Transverse colon (tissue), 4 donors: ENCODE data around the gene TENM4. TPM values are rescaled to one million over a fixed set of nuclear protein-coding genes. Genes with fewer than 3 reads are reported as not detected.

ENCODE experiments used
- DNase-seq: peaks from one replicate; pipeline ENCODE4 v3.0.0-alpha.2; 2019
- H3K27ac ChIP-seq, 4 donors: fragments of 200-600 bp; sonication (generic); 2 replicates each; pipeline ENCODE4 v1.5.1; 2016 to 2018; ENCODE audit warnings: inconsistent platforms in 4 of 4
- H3K27me3 ChIP-seq: fragments of 200-600 bp; sonication (generic); 2 replicates; pipeline ENCODE4 v1.5.1; 2017; ENCODE audit warnings: inconsistent platforms
- H3K36me3 ChIP-seq, 4 donors: fragments of 200-600 bp; sonication (generic); 2 replicates each; pipeline ENCODE4 v1.5.1; 2017 to 2019; ENCODE audit warnings: inconsistent platforms in 4 of 4
- H3K4me1 ChIP-seq, 4 donors: fragments of 200-600 bp; sonication (generic); 2 replicates each; pipeline ENCODE4 v1.5.1; 2017 to 2020; ENCODE audit warnings: inconsistent platforms in 4 of 4
- H3K4me3 ChIP-seq, 4 donors: fragments of 200-600 bp; sonication (generic); 1 replicate in 1 of 4; 2 replicates in 3 of 4; pipeline versions ENCODE4 v1.5.1 to v1.6.1; 2017 to 2019; ENCODE audit warnings: inconsistent platforms in 4 of 4
- H3K9me3 ChIP-seq, 2 donors: fragments of 200-600 bp; sonication (generic); 2 replicates each; pipeline ENCODE4 v1.5.1; 2017 to 2019; ENCODE audit warnings: inconsistent platforms in 2 of 2
- CTCF ChIP-seq, 5 experiments: fragments of 200-600 bp in 3 of 5; fragments of 450-650 bp in 2 of 5; sonication (generic) in 3 of 5; IDR thresholded peaks; 1 replicate in 2 of 5; 2 replicates in 3 of 5; pipeline ENCODE4 v1.5.1; 2016 to 2017; ENCODE audit warnings: antibody characterized with exemption in 5 of 5, inconsistent platforms in 3 of 5, mild to moderate bottlenecking in 2 of 5, moderate library complexity in 1 of 5
- EP300 ChIP-seq: sonication (generic); formaldehyde crosslinking; IDR thresholded peaks from one replicate; pipeline ENCODE4 v1.6.1; 2017; ENCODE audit warnings: antibody characterized with exemption, low read depth
- POLR2A ChIP-seq: fragments of 450-650 bp; IDR thresholded peaks from one replicate; pipeline ENCODE4 v1.6.1; 2016; ENCODE audit warnings: antibody characterized with exemption, mild to moderate bottlenecking, moderate library complexity
- POLR2AphosphoS5 ChIP-seq, 3 donors: sonication (generic); formaldehyde crosslinking; IDR thresholded peaks; one replicate each; pipeline ENCODE4 v1.6.1; 2016; ENCODE audit warnings: antibody characterized with exemption in 3 of 3
- WGBS, 2 donors: methylation state at CpG; one replicate each; pipeline ENCODE4 v1.1.5; 2018; ENCODE audit warnings: low coverage in 1 of 2; 5-methylcytosine and 5-hydroxymethylcytosine counted together
- in situ Hi-C, 4 donors: fragments of 200-750 bp; cut with MboI; loops; one replicate each; pipeline versions ENCODE4 v1.15.0 to v1.15.1; 2017; ENCODE audit warnings: low sequenced_read_pairs in 3 of 4, low pct_ligation_motif_present in 1 of 4, low pct_unique_long_range_greater_than_20kb in 1 of 4
- intact Hi-C: fragments of 100-400 bp; cut with DNase I; formaldehyde crosslinking; loops from one replicate; pipeline ENCODE4 v1.15.1; 2023; ENCODE audit warnings: low total_unique reads
- total RNA-seq, 4 donors: library from RNA; depleted of rRNA; stranded (reverse); fragments of >200 nt; gene quantifications; one replicate each; pipeline ENCODE4 v1.1.0, GENCODE V29; 2016

Gene TENM4
- total RNA-seq, 4 donors from 2014 or later = 0.14 to 0.79 (median 0.39) TPM

GRCh38 chr11:79147011-79147410 is 293.8 kb downstream of the TENM4 start:
- H3K4me3 ChIP-seq = no peak overlapping the region

GRCh38 chr11:79139900-79140299 is 300.9 kb downstream of the TENM4 start:
- 84 to 87% methylated on average over 2 to 4 of the region's 4 CpGs for WGBS, 2 donors
- DNase-seq = no peak
- peaks cover 0 to 4% of the 10 kb centered on the region in 2 donors for H3K9me3 ChIP-seq
- H3K27ac ChIP-seq = no peak overlapping the region
- intact Hi-C loops (no loop called here), in situ Hi-C loops (no loop called here)
- no peaks in the 10 kb centered on the region for H3K36me3 ChIP-seq
- no peak overlapping the region for H3K4me3 ChIP-seq
- no peaks in the 10 kb centered on the region for H3K4me1 ChIP-seq
- TF ChIP-seq EP300 = no peak
- no peak for TF ChIP-seq POLR2A
- no peak for TF ChIP-seq CTCF (IDR thresholded peaks at IDR 0.05)
- no peak for TF ChIP-seq POLR2AphosphoS5 (IDR thresholded peaks at IDR 0.05)
- no peaks in the 10 kb centered on the region for H3K27me3 ChIP-seq

More at GRCh38 chr11:79147011-79147410, 293.8 kb downstream of the TENM4 start:
- in situ Hi-C loops = no loop called here
- WGBS, 2 donors = 82 to 92% methylated on average over 2 to 4 of the region's 4 CpGs
- no peaks in the 10 kb centered on the region for H3K4me1 ChIP-seq
- H3K27me3 ChIP-seq = no peaks in the 10 kb centered on the region
- intact Hi-C loops = no loop called here
- no peaks in the 10 kb centered on the region for H3K36me3 ChIP-seq
- no peak for DNase-seq
- no peak overlapping the region for H3K27ac ChIP-seq
- H3K9me3 ChIP-seq = peaks cover 0 to 4% of the 10 kb centered on the region in 2 donors
- TF ChIP-seq POLR2A = no peak
- no peak for TF ChIP-seq POLR2AphosphoS5 (IDR thresholded peaks at IDR 0.05)
- no peak for TF ChIP-seq CTCF (IDR thresholded peaks at IDR 0.05)
- TF ChIP-seq EP300 = no peak

GRCh38 chr11:79129702-79130101 is 311.1 kb downstream of the TENM4 start:
- peaks cover 0 to 5% of the 10 kb centered on the region in 2 donors for H3K9me3 ChIP-seq
- TF ChIP-seq POLR2A (no peak), EP300 (no peak), CTCF (IDR thresholded peaks at IDR 0.05) (no peak), POLR2AphosphoS5 (IDR thresholded peaks at IDR 0.05) (no peak)
- H3K36me3 ChIP-seq = no peaks in the 10 kb centered on the region
- H3K27ac ChIP-seq = no peak overlapping the region
- no peaks in the 10 kb centered on the region for H3K27me3 ChIP-seq
- H3K4me1 ChIP-seq = no peaks in the 10 kb centered on the region
- WGBS, 2 donors = 89% methylated on average over 4 of the region's 4 CpGs; no CpG with 5 or more reads in 1 of the 2 donors
- H3K4me3 ChIP-seq = no peak overlapping the region
- DNase-seq = no peak
- intact Hi-C loops (no loop called here), in situ Hi-C loops (no loop called here)

- 71% methylated on average over 3 of the region's 3 CpGs; no CpG with 5 or more reads in 1 of the 2 donors for WGBS, 2 donors
- in situ Hi-C loops = no loop called here
- intact Hi-C loops = no loop called here
Observed at GRCh38 chr11:79128291-79128690, 312.5 kb downstream of the TENM4 start.

More at GRCh38 chr11:79128291-79128690, 312.5 kb downstream of the TENM4 start:
- Histone ChIP-seq H3K27ac (no peak overlapping the region), H3K9me3 (peaks cover 0 to 5% of the 10 kb centered on the region in 2 donors), H3K4me3 (no peak overlapping the region), H3K36me3 (no peaks in the 10 kb centered on the region), H3K4me1 (no peaks in the 10 kb centered on the region), H3K27me3 (no peaks in the 10 kb centered on the region)
- no peak for TF ChIP-seq CTCF (IDR thresholded peaks at IDR 0.05)
- no peak for TF ChIP-seq POLR2AphosphoS5 (IDR thresholded peaks at IDR 0.05)
- TF ChIP-seq POLR2A = no peak
- TF ChIP-seq EP300 = no peak
- DNase-seq = no peak
